ENCODE data around the gene CD74.
"Not testable (repeated sequence)": the region's sequence is repeated elsewhere in the genome, so short reads cannot be mapped to it uniquely, and the experiment has no call there.

The CD74 gene

DNA sequence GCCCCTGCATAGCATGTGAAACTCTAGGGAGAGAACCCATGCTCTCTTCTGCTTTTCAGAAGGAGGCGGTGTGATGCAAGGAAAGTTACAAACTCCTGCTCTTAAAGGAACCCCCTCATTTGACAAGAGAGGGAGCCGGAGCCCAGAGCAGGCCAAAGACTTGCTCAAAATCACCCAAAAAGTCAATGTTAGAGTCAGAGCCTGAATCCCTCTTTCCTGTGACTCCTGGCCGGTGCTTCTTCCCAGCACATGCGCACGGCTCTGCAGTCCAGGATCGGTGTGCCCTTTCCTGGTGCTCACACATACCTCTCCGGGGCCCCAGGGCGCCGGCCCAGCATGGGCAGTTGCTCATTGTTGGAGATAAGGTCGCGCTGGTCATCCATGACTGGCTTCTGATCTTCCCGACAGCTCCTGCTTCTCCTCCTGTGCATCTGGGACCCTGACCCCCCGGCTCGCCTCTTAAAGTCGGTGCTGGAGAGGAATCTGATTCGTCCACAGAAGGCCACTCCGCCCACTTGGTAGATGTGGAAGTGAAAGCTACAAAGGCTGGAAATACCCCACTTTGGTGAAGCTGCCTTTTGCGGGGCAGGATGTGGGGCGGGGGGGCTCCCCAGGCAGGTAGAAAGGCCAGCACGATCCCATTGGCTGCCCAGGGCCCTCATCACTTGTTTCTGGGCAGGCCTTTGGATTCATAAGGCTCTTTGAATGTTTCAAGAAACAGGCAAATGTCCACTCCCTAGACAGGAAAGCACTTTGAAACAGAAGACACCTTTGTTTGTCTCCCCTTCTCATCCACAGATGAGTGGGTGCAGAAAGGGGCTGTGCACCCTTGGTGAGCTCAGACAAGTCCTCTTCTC lies at the start of gene CD74:
Gene CD74 (minus strand): TSS at position 592 of the 857 bp plus-strand sequence. CDS start 161 bp downstream, at position 431.
- DNase-seq (ENCODE audit: low read depth in 2 of 2) = no peak

- no peak for DNase-seq (ENCODE audit: low read depth in 2 of 2)
Observed at GRCh38 chr5:150461231-150461630, 48.5 kb upstream of the CD74 start.

- DNase-seq (ENCODE audit: low read depth in 2 of 2) = no peak
Observed at GRCh38 chr5:150460781-150461180, 48.1 kb upstream of the CD74 start.

GRCh38 chr5:150458802-150459557 lies 46.3 kb upstream of the CD74 start:
- DNase-seq (ENCODE audit: low read depth in 2 of 2) = peak; percentile 25 to 36

GRCh38 chr5:150457562-150458240 lies 45.0 kb upstream of the CD74 start:
- DNase-seq (ENCODE audit: low read depth in 2 of 2) = no peak

DNA sequence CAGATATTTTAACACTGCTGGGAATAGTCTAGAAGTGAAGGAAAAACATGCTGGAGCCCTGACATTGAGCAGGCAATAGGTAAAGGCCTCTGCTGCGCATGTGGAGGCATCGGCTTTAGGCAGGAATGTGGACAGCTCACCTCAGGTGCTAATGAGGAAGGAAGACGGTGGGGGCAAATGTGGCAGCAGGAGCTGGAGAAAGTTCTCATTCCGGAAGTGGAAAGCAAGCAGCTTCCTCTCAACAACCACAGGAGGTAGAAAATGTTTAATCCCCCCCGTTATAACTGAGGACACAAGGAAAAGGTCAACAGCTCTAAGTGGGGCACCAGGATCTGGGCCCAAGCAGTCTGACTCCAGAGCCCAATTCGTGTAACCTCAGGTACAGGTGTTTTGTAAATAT lies 44.4 kb upstream of the CD74 start:
- no peak for DNase-seq (ENCODE audit: low read depth in 2 of 2)

DNA sequence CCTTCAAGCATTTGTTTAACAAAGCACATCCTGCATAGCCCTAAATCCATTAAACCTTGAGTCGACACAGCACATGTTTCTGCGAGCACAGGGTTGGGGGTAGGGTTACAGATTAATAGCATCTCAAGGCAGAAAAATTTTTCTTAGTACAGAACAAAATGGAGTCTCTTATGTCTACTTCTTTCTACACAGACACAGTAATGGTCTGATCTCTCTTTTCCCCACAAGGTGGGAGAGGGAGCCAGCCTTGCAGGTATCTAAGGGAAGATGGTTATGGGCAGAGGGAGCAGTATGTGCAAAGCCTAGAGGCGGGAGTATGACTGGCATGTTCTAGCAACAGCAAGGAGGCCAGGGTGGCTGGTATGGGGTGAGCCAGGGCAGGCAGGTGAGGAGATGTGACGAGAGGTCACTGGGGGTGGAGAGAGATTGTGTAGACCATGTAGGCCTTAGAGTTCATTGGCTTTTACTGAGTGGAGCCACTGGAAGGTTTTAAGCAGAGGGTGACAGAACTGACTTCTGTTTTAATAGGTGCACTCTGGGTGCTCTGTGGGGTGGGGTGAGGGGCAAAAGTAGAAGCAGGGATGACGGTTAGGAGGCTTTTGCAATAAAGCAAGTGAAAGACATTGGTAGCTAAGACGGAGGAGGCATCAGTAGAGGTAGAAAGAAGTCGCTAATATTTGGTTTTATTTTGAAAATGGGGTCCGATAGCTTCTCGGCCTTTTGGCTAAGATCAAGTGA lies 42.0 kb upstream of the CD74 start:
- DNase-seq (ENCODE audit: low read depth in 2 of 2) = no peak

DNA sequence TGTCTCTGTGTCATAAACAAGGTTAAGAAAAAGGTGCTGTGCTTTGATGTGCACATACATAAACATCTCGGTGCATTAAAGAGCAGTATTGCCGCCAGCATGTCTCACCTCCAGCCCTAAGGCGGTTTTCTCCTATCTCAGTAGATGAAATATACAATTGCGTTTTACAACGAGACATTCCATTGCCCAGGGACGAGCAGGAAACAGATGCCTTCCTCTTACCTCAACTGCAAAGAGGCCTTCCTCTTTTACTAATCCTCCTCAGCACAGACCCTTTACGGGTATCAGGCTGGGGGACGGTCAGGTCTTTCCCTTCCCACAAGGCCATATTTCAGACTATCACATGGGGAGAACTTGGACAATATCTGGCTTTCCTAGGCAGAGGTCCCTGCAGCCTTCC lies 41.3 kb upstream of the CD74 start:
- not testable (repeated sequence) for DNase-seq (ENCODE audit: low read depth in 2 of 2)

GRCh38 chr5:150452914-150453313 lies 40.2 kb upstream of the CD74 start:
- no peak for DNase-seq (ENCODE audit: low read depth in 2 of 2)

DNA sequence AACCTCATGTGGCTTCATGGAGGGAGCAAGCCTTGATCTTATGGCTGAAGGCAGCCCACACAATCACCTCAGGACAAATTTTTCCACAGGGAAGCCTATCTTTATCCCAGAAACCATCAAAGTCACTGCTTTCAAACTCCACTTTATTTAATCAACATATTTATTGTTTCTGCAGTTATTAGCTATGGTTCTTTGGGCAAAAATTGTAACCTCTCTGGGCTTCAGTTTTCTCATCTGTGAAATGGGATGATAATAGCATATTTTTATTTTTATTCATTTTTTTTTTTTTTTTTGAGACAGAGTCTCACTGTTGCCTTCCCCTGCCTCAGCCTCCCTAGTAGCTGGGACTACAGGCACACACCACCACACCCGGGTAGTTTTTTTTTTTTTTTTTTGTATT lies 38.9 kb upstream of the CD74 start:
- no peak for DNase-seq (ENCODE audit: low read depth in 2 of 2)

DNA sequence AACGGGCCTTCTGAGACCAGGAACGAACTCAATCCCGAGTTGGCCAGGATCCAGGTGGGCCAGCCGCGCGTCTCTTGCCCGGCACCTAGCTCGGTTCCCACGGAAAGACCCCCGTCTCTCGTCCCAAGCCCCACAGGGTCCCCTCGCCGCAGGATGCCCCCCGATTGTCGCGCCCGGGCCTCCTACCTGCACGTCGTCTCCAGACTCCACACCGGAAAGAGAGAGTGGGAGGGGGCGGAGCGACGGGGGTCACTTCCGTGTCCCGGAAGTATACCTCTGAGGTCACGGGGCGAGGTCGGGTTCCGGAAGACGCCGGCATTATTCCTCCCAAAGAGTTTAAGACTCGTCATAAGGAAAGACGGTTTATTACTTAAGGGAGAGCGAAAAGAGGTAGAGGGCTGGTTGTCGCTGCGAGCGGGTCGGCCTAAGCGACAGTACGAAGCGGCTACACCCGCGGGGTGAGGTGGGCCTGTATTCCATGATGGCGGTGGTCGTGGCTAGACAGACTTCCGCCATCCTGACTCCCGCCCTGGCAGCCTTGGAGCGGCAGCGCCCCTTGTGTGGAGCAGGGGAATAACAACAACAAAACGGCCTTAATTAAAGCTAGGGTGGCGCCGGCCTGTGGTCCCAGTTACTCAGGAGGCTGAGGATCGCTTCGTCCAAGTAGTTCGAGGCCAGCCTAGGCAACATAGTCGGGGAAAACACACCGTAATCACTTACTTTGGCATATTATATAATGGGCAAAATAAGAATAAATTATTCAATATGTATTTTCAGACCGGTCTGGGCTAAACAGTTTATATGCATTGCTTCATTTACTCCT lies 37.0 kb upstream of the CD74 start, which contains the start of gene RPS14:
Gene RPS14 (minus strand): TSS at position 223 of the 823 bp plus-strand sequence. CDS start 2,006 bp downstream, outside the sequence.
- DNase-seq (ENCODE audit: low read depth in 2 of 2) = peak; percentile 80

DNA sequence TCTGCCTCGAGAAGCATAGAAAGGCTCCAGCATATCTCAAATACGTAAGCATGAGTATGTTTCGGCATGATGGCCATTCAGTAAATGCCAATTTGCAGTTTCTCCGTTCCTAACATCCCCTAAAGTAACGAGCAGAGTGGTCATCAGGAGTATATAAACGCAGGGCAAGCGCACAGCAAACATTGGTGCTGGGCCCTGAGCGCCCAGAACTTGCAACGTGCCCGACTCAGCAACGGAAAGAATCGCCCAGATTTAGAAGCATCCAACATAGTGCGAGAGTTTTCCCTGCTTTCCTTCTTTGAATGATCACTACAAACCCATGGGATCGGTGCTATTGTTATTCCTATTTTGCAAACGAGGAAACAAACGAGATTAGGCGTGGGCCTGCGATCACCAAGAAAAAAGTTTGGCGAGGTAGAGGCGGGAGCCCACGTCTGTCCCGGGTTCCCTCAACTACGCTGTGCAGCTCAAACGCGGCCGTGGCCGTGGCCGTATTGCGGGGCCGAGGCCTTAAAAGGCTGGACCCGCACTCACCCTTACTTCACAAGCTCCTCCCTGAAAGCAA lies 36.3 kb upstream of the CD74 start:
- DNase-seq (ENCODE audit: low read depth in 2 of 2) = no peak

DNA sequence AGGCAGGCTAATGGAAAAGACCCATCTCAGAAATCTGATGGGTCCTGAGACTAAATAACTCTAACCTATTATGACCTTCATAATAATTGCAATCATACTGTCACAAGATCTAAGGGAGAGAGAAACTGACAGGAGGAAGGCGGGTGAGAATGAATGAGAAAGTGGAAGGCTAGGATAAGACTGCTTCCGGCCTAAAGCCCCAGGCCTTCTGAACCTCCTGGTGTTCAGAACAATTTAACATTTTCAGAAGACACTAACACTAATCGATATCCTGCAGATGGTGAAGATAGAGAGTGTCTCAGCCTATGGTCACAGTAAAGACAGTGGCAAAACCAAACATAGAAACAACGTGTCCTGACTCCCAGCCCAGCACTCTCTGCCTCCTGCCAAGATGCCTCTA lies 35.6 kb upstream of the CD74 start:
- no peak for DNase-seq (ENCODE audit: low read depth in 2 of 2)

GRCh38 chr5:150447188-150447587 lies 34.5 kb upstream of the CD74 start:
- DNase-seq (ENCODE audit: low read depth in 2 of 2) = no peak

GRCh38 chr5:150446583-150446982 lies 33.9 kb upstream of the CD74 start:
- no peak for DNase-seq (ENCODE audit: low read depth in 2 of 2)

GRCh38 chr5:150446088-150446487 lies 33.4 kb upstream of the CD74 start:
- no peak for DNase-seq (ENCODE audit: low read depth in 2 of 2)

- no peak for DNase-seq (ENCODE audit: low read depth in 2 of 2)
Observed at GRCh38 chr5:150444770-150445169, 32.1 kb upstream of the CD74 start.

GRCh38 chr5:150443242-150444075 lies 30.7 kb upstream of the CD74 start:
- no peak for DNase-seq (ENCODE audit: low read depth in 2 of 2)

DNA sequence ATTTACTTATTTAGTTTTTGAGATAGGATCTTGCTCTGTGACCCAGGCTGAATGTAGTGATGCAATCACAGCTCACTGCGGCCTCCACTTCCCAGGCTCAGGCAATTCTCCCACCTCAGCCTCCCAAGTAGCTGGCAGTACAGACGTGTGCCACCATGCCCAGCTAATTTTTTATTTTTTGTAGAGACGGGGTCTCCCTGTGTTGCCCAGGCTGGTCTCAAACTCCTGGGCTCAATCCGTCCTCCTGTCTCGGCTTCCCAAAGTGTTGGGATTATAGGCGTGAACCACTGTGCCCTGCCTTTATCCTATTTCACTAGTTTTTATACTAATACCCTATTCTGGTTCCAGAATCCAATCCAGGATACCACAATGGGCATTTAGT lies 30.0 kb upstream of the CD74 start:
- no peak for DNase-seq (ENCODE audit: low read depth in 2 of 2)
